Activated CD4-positive, CD25-positive, alpha-beta regulatory T cell treated with anti-CD3 and anti-CD28 coated beads, Interleukin-2, amount 50 U/mL, for 72 hours (primary cell): ENCODE measurements around the gene DHX57.

Source experiments
- DNase-seq: peaks from one replicate; pipeline ENCODE4 v3.0.0; 2021

Gene DHX57

GRCh38 chr2:38750011-38750890, 125.5 kb downstream of the DHX57 start:
- peak; percentile 64 for DNase-seq

- no peak for DNase-seq
Observed at GRCh38 chr2:38748943-38749804, 126.6 kb downstream of the DHX57 start.

- DNase-seq = no peak
Observed at GRCh38 chr2:38748391-38748790, 127.3 kb downstream of the DHX57 start.

DNA sequence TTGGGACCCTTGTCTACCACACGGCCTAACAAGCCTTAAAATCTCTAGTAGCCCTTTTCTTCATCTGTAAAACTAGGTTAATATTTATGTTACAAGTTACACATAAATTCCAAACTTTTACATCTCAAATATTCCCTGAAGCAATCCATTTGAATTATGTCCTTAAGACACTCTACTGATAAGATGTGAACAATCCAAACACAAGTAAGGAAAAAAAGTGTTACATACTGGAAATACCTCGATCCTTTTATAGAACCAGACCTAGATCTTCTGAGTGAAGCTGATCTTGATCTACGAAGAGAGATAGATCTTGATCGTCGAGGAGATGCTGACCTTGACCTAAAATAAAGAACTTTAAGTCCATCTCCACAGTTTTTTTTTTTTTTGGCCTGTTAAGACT, 127.9 kb downstream of the DHX57 start:
- no peak for DNase-seq
